Parathyroid adenoma (tissue), 2 donors: ENCODE results near the gene PACS2.

ENCODE experiments used
- H2AFZ ChIP-seq: fragments of 300-600 bp; sonication (generic); one replicate; pipeline ENCODE4 v1.7.0; 2017; ENCODE audit warnings: antibody characterized with exemption, mild to moderate bottlenecking
- H3K27ac ChIP-seq: fragments of 300-600 bp; sonication (generic); one replicate; pipeline ENCODE4 v1.7.0; 2017
- H3K27me3 ChIP-seq: fragments of 300-600 bp; sonication (generic); one replicate; pipeline ENCODE4 v1.7.0; 2017; ENCODE audit warnings: low read length; ENCODE audit not compliant: control insufficient read depth, insufficient read depth
- H3K36me3 ChIP-seq: fragments of 300-600 bp; sonication (generic); one replicate; pipeline ENCODE4 v1.7.0; 2017; ENCODE audit warnings: low read length; ENCODE audit not compliant: control insufficient read depth, insufficient read depth
- H3K4me1 ChIP-seq: fragments of 300-600 bp; sonication (generic); one replicate; pipeline ENCODE4 v1.7.0; 2017; ENCODE audit warnings: control low read depth
- H3K4me2 ChIP-seq: fragments of 300-600 bp; sonication (generic); one replicate; pipeline ENCODE4 v1.7.0; 2017; ENCODE audit warnings: low read length
- H3K4me3 ChIP-seq: fragments of 300-600 bp; sonication (generic); one replicate; pipeline ENCODE4 v1.7.0; 2017; ENCODE audit warnings: low read depth, low read length
- H3K79me2 ChIP-seq: fragments of 300-600 bp; sonication (generic); one replicate; pipeline ENCODE4 v1.7.0; 2017; ENCODE audit warnings: control low read depth
- H3K9ac ChIP-seq: fragments of 300-600 bp; sonication (generic); one replicate; pipeline ENCODE4 v1.7.0; 2017; ENCODE audit warnings: mild to moderate bottlenecking
- H3K9me3 ChIP-seq: fragments of 300-600 bp; sonication (generic); one replicate; pipeline ENCODE4 v1.7.0; 2017; ENCODE audit warnings: low read length; ENCODE audit not compliant: control insufficient read depth
- CTCF ChIP-seq: fragments of 300-600 bp; sonication (generic); IDR thresholded peaks from one replicate; pipeline ENCODE4 v1.7.0; 2017; ENCODE audit warnings: antibody characterized with exemption, mild to moderate bottlenecking
- donor health status: primary hyperparathyroidism.

Gene PACS2

GRCh38 chr14:105322791-105323556 is 8.4 kb downstream of the PACS2 start:
- Histone ChIP-seq H3K9ac (no peak overlapping the region), H3K4me3 (no peak overlapping the region), H3K27ac (no peak overlapping the region), H3K4me1 (peaks cover 1% of the 10 kb centered on the region), H3K4me2 (no peak overlapping the region), H3K9me3 (no peaks in the 10 kb centered on the region), H3K36me3 (no peaks in the 10 kb centered on the region), H3K27me3 (no peaks in the 10 kb centered on the region), H2AFZ (no peak overlapping the region), H3K79me2 (peaks cover 69% of the 10 kb centered on the region)
- TF ChIP-seq CTCF = no peak

- peaks cover 8% of the 10 kb centered on the region for H3K4me1 ChIP-seq
- no peaks in the 10 kb centered on the region for H3K27me3 ChIP-seq
- H3K79me2 ChIP-seq = peaks cover 66% of the 10 kb centered on the region
- H3K27ac ChIP-seq = no peak overlapping the region
- no peak overlapping the region for H3K9ac ChIP-seq
- no peak overlapping the region for H2AFZ ChIP-seq
- no peaks in the 10 kb centered on the region for H3K9me3 ChIP-seq
- no peak overlapping the region for H3K4me3 ChIP-seq
- H3K4me2 ChIP-seq = no peak overlapping the region
- H3K36me3 ChIP-seq = no peaks in the 10 kb centered on the region
- TF ChIP-seq CTCF = no peak
These were observed 9.1 kb downstream of the PACS2 start for GRCh38 chr14:105323663-105324062.

GRCh38 chr14:105324080-105324778 is 9.7 kb downstream of the PACS2 start:
- Histone ChIP-seq H3K4me3 (no peak overlapping the region), H3K27ac (no peak overlapping the region)

GRCh38 chr14:105324871-105325270 is 10.3 kb downstream of the PACS2 start:
- Histone ChIP-seq H3K27ac (no peak overlapping the region), H3K9ac (no peak overlapping the region), H3K4me3 (no peak overlapping the region), H3K79me2 (peaks cover 65% of the 10 kb centered on the region), H3K27me3 (no peaks in the 10 kb centered on the region), H3K9me3 (no peaks in the 10 kb centered on the region), H3K4me1 (peaks cover 17% of the 10 kb centered on the region), H2AFZ (no peak overlapping the region), H3K4me2 (no peak overlapping the region), H3K36me3 (no peaks in the 10 kb centered on the region)
- no peak for TF ChIP-seq CTCF

More at GRCh38 chr14:105324080-105324778, 9.7 kb downstream of the PACS2 start:
- no peaks in the 10 kb centered on the region for H3K36me3 ChIP-seq
- peaks cover 14% of the 10 kb centered on the region for H3K4me1 ChIP-seq
- H3K9me3 ChIP-seq = no peaks in the 10 kb centered on the region
- H3K9ac ChIP-seq = no peak overlapping the region
- no peak overlapping the region for H2AFZ ChIP-seq
- no peak overlapping the region for H3K4me2 ChIP-seq
- H3K27me3 ChIP-seq = no peaks in the 10 kb centered on the region
- peaks cover 62% of the 10 kb centered on the region for H3K79me2 ChIP-seq
- TF ChIP-seq CTCF = no peak
